Stimulated activated naive B cell treated with anti-CD40 and anti-IgM and Interleukin-4, amounts not matched to agents 10 μg/mL and 1 μg/mL and 100 μg/mL, for 72 hours (primary cell): ENCODE results near the gene MAST4.

Experiments
- ATAC-seq, 2 donors: fragments of 150-1000 bp; cut with Tn5 transposase; replicated peaks; 2 replicates each; pipeline ENCODE4 v1.10.0; 2021; ENCODE audit warnings: moderate library complexity in 1 of 2
- DNase-seq: peaks from one replicate; pipeline ENCODE4 v3.0.0; 2021
- H3K27ac Mint-ChIP-seq: one replicate; pipeline ENCODE4 v1.8.0; 2022; ENCODE audit warnings: mild to moderate bottlenecking, mixed read lengths
- H3K27me3 Mint-ChIP-seq, 2 donors: one replicate each; pipeline ENCODE4 v1.8.0; 2022; ENCODE audit warnings: mixed read lengths in 2 of 2
- H3K36me3 Mint-ChIP-seq, 2 donors: one replicate each; pipeline ENCODE4 v1.8.0; 2022; ENCODE audit warnings: mixed read lengths in 2 of 2, mild to moderate bottlenecking in 1 of 2
- H3K4me1 Mint-ChIP-seq, 2 donors: one replicate each; pipeline ENCODE4 v1.8.0; 2022; ENCODE audit warnings: mixed read lengths in 2 of 2, mild to moderate bottlenecking in 1 of 2
- H3K4me3 Mint-ChIP-seq, 2 donors: one replicate each; pipeline ENCODE4 v1.8.0; 2022; ENCODE audit warnings: mild to moderate bottlenecking in 2 of 2, mixed read lengths in 2 of 2, moderate library complexity in 1 of 2
- H3K9me3 Mint-ChIP-seq, 2 donors: one replicate each; pipeline ENCODE4 v1.8.0; 2022; ENCODE audit warnings: mixed read lengths in 2 of 2, mild to moderate bottlenecking in 1 of 2

The MAST4 gene

GRCh38 chr5:66595756-66596635, at the start of gene MAST4:
TSS of gene MAST4 (plus strand) at chr5:66596393. CDS start at chr5:66596656, 263 bp downstream.
- Mint-ChIP-seq H3K27ac (peak within 1 kb of the TSS; percentile 70), H3K9me3 (no peaks in the 10 kb centered on the region), H3K27me3 (peaks cover 45 to 59% of the 10 kb centered on the region in 2 donors), H3K36me3 (no peaks in the 10 kb centered on the region), H3K4me3 (peak within 1 kb of the TSS; percentile 88), H3K4me1 (peaks cover 19% of the 10 kb centered on the region in 2 donors)
- DNase-seq (peak; percentile 81), ATAC-seq (peak; percentile 95 to 96)

- Mint-ChIP-seq H3K27ac (no peak overlapping the region), H3K27me3 (no peaks in the 10 kb centered on the region), H3K9me3 (peaks cover 11 to 22% of the 10 kb centered on the region in 2 donors), H3K4me3 (no peak overlapping the region), H3K36me3 (peaks cover 4 to 12% of the 10 kb centered on the region in 2 donors), H3K4me1 (peaks cover 8 to 27% of the 10 kb centered on the region in 2 donors)
- DNase-seq = no peak
- no peak for ATAC-seq
Observed at GRCh38 chr5:66546541-66546940, 49.7 kb upstream of the MAST4 start.

GRCh38 chr5:66551338-66551737, 44.9 kb upstream of the MAST4 start:
- H3K4me3 Mint-ChIP-seq = no peak overlapping the region
- H3K36me3 Mint-ChIP-seq = peaks cover 4 to 15% of the 10 kb centered on the region in 2 donors
- DNase-seq = no peak
- H3K27me3 Mint-ChIP-seq = no peaks in the 10 kb centered on the region
- peaks cover 22 to 29% of the 10 kb centered on the region in 2 donors for H3K4me1 Mint-ChIP-seq
- H3K9me3 Mint-ChIP-seq = peaks cover 11 to 22% of the 10 kb centered on the region in 2 donors
- no peak for ATAC-seq
- H3K27ac Mint-ChIP-seq = no peak overlapping the region

GRCh38 chr5:66551945-66552344, 44.2 kb upstream of the MAST4 start:
- no peak overlapping the region for H3K27ac Mint-ChIP-seq
- H3K27me3 Mint-ChIP-seq = no peaks in the 10 kb centered on the region
- H3K4me3 Mint-ChIP-seq = no peak overlapping the region
- DNase-seq = no peak
- ATAC-seq = no peak
- peaks cover 22 to 29% of the 10 kb centered on the region in 2 donors for H3K4me1 Mint-ChIP-seq
- H3K9me3 Mint-ChIP-seq = peaks cover 11 to 22% of the 10 kb centered on the region in 2 donors
- peaks cover 4 to 15% of the 10 kb centered on the region in 2 donors for H3K36me3 Mint-ChIP-seq

DNA sequence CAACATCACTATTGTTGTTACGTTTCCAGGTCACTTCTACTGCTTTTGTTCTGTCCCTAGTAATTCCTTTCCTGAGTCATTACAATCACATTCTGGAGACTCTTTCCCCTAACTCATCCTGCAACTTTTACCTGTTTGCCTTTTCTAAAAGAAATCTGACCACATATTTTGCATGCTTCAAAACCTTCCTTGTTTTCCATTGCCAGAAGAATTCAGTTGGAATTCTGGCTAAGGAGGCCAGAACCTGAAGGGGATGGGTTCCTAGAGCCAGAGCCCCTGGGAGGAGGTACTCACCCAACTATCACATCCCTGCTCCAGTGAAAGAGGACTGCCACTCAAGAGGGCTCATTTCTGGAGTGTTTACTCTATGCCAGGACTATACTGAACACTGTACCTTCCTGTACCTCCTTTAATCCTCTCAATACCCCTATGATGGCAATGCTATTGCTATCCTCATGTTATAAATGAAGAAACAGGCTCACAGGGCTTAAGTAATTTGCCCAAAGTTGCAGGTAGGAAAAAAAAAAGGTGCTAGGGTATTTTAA, 42.8 kb upstream of the MAST4 start:
- Mint-ChIP-seq H3K4me3 (no peak overlapping the region), H3K9me3 (peaks cover 7 to 11% of the 10 kb centered on the region in 2 donors), H3K4me1 (peaks cover 24 to 32% of the 10 kb centered on the region in 2 donors), H3K27ac (peak overlapping the region; percentile 90), H3K27me3 (no peaks in the 10 kb centered on the region), H3K36me3 (peaks cover 0 to 12% of the 10 kb centered on the region in 2 donors)
- no peak for DNase-seq
- no peak for ATAC-seq

DNA sequence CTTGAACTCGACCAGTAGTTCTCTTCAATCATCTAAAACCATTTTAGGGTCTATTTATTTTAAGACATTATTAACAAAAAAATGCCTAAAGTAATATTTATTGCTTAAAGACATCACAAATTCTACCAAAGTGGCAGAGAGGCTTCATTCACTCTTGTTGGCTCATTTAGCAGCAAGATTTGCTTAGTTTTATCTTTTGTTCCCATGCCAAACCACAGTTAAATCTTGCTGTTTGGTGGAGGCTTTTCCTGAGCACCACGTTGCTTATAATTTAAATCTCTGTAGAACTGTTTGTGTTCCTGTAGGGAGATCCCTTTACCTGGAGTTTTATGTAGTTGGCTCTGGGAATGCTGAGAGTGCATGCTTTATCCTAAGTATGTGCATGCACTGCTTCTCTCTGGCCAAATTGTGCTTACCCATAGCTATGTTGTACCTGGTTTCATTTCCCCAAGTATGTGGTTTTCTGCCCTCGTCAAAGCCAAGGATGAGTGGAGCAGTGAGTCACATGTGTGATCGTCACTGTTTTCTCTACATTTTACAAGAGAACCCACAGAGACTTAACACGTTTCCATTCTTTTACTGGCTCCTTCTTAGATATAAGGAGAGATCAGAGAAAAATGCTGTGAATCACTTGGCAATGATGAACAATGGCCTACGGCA, 42.1 kb upstream of the MAST4 start:
- H3K36me3 Mint-ChIP-seq = peaks cover 0 to 7% of the 10 kb centered on the region in 2 donors
- ATAC-seq = peak; percentile 99
- H3K4me3 Mint-ChIP-seq = peak overlapping the region in 1 of 2 donors; percentile 39
- no peaks in the 10 kb centered on the region for H3K27me3 Mint-ChIP-seq
- H3K27ac Mint-ChIP-seq = peak overlapping the region; percentile 90
- peaks cover 24 to 35% of the 10 kb centered on the region in 2 donors for H3K4me1 Mint-ChIP-seq
- DNase-seq = peak; percentile 74
- peaks cover 3 to 7% of the 10 kb centered on the region in 2 donors for H3K9me3 Mint-ChIP-seq

GRCh38 chr5:66554884-66555283, 41.3 kb upstream of the MAST4 start:
- Mint-ChIP-seq H3K9me3 (peaks cover 0 to 3% of the 10 kb centered on the region in 2 donors), H3K27ac (peak overlapping the region; percentile 90), H3K4me1 (peaks cover 22 to 31% of the 10 kb centered on the region in 2 donors), H3K27me3 (no peaks in the 10 kb centered on the region), H3K36me3 (peaks cover 0 to 4% of the 10 kb centered on the region in 2 donors), H3K4me3 (no peak overlapping the region)
- ATAC-seq (no peak), DNase-seq (no peak)

DNA sequence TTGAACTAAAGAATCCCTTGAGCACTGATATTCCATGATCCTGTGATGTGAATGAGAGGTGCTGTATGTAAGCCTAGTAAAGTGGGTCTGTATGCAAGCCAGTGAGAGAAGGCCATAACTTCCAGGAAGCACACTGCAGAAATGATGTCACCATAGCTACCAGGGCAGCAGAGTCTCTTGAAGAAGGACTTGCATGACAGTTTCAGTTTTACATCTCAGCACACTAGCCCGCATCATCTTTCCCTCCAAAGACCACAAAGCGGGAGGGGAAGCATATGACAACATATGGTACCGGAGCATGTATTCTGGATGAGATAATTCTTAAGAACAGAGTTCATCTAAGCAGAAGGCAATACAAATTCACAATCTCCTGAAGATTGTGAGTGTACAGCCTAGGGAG, 37.6 kb upstream of the MAST4 start:
- no peaks in the 10 kb centered on the region for H3K27me3 Mint-ChIP-seq
- peak; percentile 20 for DNase-seq
- peaks cover 0 to 3% of the 10 kb centered on the region in 2 donors for H3K9me3 Mint-ChIP-seq
- peaks cover 12 to 24% of the 10 kb centered on the region in 2 donors for H3K4me1 Mint-ChIP-seq
- H3K36me3 Mint-ChIP-seq = peaks cover 0 to 4% of the 10 kb centered on the region in 2 donors
- peak overlapping the region; percentile 28 for H3K27ac Mint-ChIP-seq
- ATAC-seq = peak; percentile 42 to 45
- no peak overlapping the region for H3K4me3 Mint-ChIP-seq

GRCh38 chr5:66560371-66560770, 35.8 kb upstream of the MAST4 start:
- H3K9me3 Mint-ChIP-seq = peaks cover 0 to 2% of the 10 kb centered on the region in 2 donors
- H3K36me3 Mint-ChIP-seq = peaks cover 0 to 2% of the 10 kb centered on the region in 2 donors

DNA sequence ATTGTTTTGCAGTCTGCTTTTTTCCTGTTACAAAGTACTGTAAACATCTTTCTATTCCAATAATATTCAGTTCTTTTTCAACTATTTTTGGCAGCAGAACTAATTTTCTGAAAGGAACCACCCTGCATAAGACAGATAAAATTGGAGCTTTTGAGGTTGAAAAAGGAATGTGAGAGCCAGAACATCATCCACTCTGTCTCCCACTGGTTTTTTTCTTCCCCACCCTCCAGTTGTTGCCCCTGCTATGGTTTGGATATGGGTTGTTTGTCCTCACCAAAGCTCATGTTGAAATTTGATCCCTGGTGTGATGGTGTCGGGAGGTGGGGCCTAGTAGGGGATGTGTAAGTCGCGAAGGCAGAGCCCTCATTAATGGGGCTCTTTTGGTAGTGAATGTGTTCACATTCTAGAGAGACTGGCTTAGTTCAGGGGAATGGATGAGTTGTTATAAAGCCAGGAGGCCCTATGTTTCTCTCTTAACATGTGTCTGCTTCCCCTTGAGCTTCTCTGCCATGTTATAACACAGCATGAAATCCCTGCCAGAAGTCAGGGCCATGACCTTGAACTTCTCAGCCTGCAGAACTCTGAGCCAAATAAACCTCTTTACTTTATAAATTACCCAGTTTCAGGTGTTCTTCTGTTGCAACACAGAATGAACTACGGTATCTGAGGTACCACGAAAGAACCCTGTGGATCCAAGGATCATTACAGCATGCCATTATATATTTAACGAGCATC, 34.8 kb upstream of the MAST4 start:
- Mint-ChIP-seq H3K9me3 (no peaks in the 10 kb centered on the region), H3K36me3 (no peaks in the 10 kb centered on the region), H3K27ac (no peak overlapping the region), H3K27me3 (no peaks in the 10 kb centered on the region), H3K4me3 (no peak overlapping the region), H3K4me1 (peaks cover 12 to 20% of the 10 kb centered on the region in 2 donors)
- no peak for ATAC-seq
- no peak for DNase-seq

More at GRCh38 chr5:66560371-66560770, 35.8 kb upstream of the MAST4 start:
- Mint-ChIP-seq H3K4me3 (no peak overlapping the region), H3K27ac (no peak overlapping the region), H3K4me1 (peaks cover 7 to 11% of the 10 kb centered on the region in 2 donors), H3K27me3 (no peaks in the 10 kb centered on the region)
- DNase-seq (no peak), ATAC-seq (no peak)

- Mint-ChIP-seq H3K4me3 (no peak overlapping the region), H3K4me1 (peaks cover 19 to 25% of the 10 kb centered on the region in 2 donors), H3K27ac (no peak overlapping the region), H3K9me3 (peaks cover 0 to 4% of the 10 kb centered on the region in 2 donors), H3K27me3 (no peaks in the 10 kb centered on the region), H3K36me3 (no peaks in the 10 kb centered on the region)
- ATAC-seq (no peak), DNase-seq (no peak)
Observed at GRCh38 chr5:66565878-66566277, 30.3 kb upstream of the MAST4 start.

DNA sequence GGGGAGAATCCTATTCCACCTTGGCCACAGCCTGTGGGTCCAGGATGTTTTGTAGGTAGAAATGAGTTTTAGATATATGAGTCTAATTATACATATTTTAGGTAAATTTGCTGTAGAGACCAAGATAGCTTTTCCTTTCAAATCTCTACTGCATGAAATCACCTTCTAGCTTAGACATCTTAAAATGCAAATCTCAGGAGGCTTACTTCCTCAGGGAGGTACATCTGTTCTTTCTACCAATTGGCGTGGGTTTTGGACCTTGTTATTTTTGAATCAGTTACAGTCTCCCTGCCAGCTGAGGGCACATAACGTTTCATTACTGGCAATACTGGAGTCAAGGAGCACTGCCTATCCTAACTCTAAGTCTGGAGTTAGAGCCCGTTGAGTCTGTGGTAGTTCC, 28.7 kb upstream of the MAST4 start:
- ATAC-seq (no peak), DNase-seq (no peak)
- Mint-ChIP-seq H3K36me3 (no peaks in the 10 kb centered on the region), H3K9me3 (peaks cover 0 to 4% of the 10 kb centered on the region in 2 donors), H3K27ac (no peak overlapping the region), H3K4me3 (no peak overlapping the region), H3K27me3 (peaks cover 3 to 4% of the 10 kb centered on the region in 2 donors), H3K4me1 (peaks cover 19 to 25% of the 10 kb centered on the region in 2 donors)

DNA sequence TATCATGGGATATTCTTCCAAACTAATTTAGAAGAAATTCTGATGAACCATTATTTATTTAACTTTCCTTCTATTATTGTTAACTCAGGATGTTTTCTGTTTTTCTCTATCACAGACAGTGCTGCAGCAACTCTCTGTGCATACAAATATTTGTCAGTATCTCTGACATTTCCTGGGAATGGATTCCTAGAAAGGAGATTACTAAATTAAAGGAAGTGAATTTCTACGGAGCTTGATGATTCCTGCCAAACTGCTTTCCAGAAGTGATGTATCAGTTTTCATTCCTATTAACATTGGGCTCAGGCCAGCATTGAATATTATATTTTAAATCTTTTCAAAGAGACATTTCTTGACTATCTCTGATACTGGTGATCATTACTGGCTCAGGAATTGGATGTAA, 26.0 kb upstream of the MAST4 start:
- Mint-ChIP-seq H3K27ac (no peak overlapping the region), H3K9me3 (peaks cover 0 to 4% of the 10 kb centered on the region in 2 donors), H3K4me1 (peaks cover 18 to 25% of the 10 kb centered on the region in 2 donors), H3K27me3 (peaks cover 16 to 21% of the 10 kb centered on the region in 2 donors), H3K4me3 (no peak overlapping the region), H3K36me3 (no peaks in the 10 kb centered on the region)
- DNase-seq (no peak), ATAC-seq (no peak)

- Mint-ChIP-seq H3K4me1 (peaks cover 2 to 3% of the 10 kb centered on the region in 2 donors), H3K36me3 (no peaks in the 10 kb centered on the region), H3K9me3 (peaks cover 0 to 1% of the 10 kb centered on the region in 2 donors), H3K27ac (no peak overlapping the region), H3K27me3 (peaks cover 24 to 30% of the 10 kb centered on the region in 2 donors), H3K4me3 (no peak overlapping the region)
- ATAC-seq (no peak), DNase-seq (no peak)
Observed at GRCh38 chr5:66573733-66574132, 22.5 kb upstream of the MAST4 start.
